HG03469 (cell line): Measurements from ENCODE around the gene PATE3.

Source experiments
- ATAC-seq: cut with Tn5 transposase; IDR thresholded peaks from one replicate; pipeline ENCODE4 v1.9.1; 2021; ENCODE audit warnings: mild to moderate bottlenecking, moderate library complexity, moderate number of reproducible peaks; ENCODE audit not compliant: unreplicated experiment

PATE3 gene

GRCh38 chr11:125787827-125788226 is at the start of gene PATE3:
Gene PATE3 (plus strand): TSS chr11:125788127. CDS start chr11:125788152, 25 bp downstream.
- ATAC-seq = no peak

GRCh38 chr11:125740617-125741016 is 47.3 kb upstream of the PATE3 start:
- no peak for ATAC-seq

GRCh38 chr11:125743681-125744080 is 44.2 kb upstream of the PATE3 start:
- ATAC-seq = no peak

GRCh38 chr11:125745979-125746378 is 41.9 kb upstream of the PATE3 start, which contains the start of gene PATE1:
Gene PATE1 (plus strand): TSS chr11:125746279. CDS start chr11:125746305, 26 bp downstream.
- no peak for ATAC-seq

- ATAC-seq = no peak
These were observed 37.3 kb upstream of the PATE3 start for GRCh38 chr11:125750629-125751028.

- ATAC-seq = no peak
These were observed 31.9 kb upstream of the PATE3 start for GRCh38 chr11:125756050-125756449.

GRCh38 chr11:125762445-125762844 is 25.5 kb upstream of the PATE3 start:
- ATAC-seq = no peak

GRCh38 chr11:125763483-125763882 is 24.4 kb upstream of the PATE3 start:
- ATAC-seq = no peak

GRCh38 chr11:125766251-125766650 is 21.7 kb upstream of the PATE3 start:
- ATAC-seq = no peak

GRCh38 chr11:125768336-125769046 is 19.4 kb upstream of the PATE3 start:
- no peak for ATAC-seq

GRCh38 chr11:125770583-125770982 is 17.3 kb upstream of the PATE3 start:
- ATAC-seq = no peak

GRCh38 chr11:125772834-125773505 is 15.0 kb upstream of the PATE3 start:
- ATAC-seq = no peak

- ATAC-seq = no peak
These were observed 14.4 kb upstream of the PATE3 start for GRCh38 chr11:125773516-125773915.

- no peak for ATAC-seq
These were observed 10.6 kb upstream of the PATE3 start for GRCh38 chr11:125777309-125777708.

- no peak for ATAC-seq
These were observed 9.2 kb upstream of the PATE3 start, which contains the start of gene PATE2 for GRCh38 chr11:125778728-125779127. Gene PATE2 (minus strand): TSS chr11:125778828. CDS start chr11:125778773, 55 bp downstream.

- ATAC-seq = no peak
These were observed 3.2 kb upstream of the PATE3 start for GRCh38 chr11:125784678-125785077.

GRCh38 chr11:125790825-125791224 is 2.9 kb downstream of the PATE3 start:
- no peak for ATAC-seq

- no peak for ATAC-seq
These were observed 9.7 kb downstream of the PATE3 start for GRCh38 chr11:125797641-125798040.

GRCh38 chr11:125799808-125800207 is 11.9 kb downstream of the PATE3 start:
- no peak for ATAC-seq

GRCh38 chr11:125802387-125802786 is 14.5 kb downstream of the PATE3 start:
- no peak for ATAC-seq

GRCh38 chr11:125807909-125808308 is 20.0 kb downstream of the PATE3 start:
- ATAC-seq = no peak

- no peak for ATAC-seq
These were observed 45.1 kb downstream of the PATE3 start, which contains the start of gene PATE4 for GRCh38 chr11:125833016-125833415. Gene PATE4 (plus strand): TSS chr11:125833316. CDS start chr11:125833360, 44 bp downstream.
